HG03095 (cell line): ENCODE data around the gene USP9X.
"Not testable (repeated sequence)": the region's sequence is repeated elsewhere in the genome, so short reads cannot be mapped to it uniquely, and the experiment has no call there.

Experiments
- ATAC-seq: cut with Tn5 transposase; IDR thresholded peaks from one replicate; pipeline ENCODE4 v1.9.1; 2021; ENCODE audit warnings: moderate library complexity; ENCODE audit not compliant: unreplicated experiment

Gene USP9X, protein sequence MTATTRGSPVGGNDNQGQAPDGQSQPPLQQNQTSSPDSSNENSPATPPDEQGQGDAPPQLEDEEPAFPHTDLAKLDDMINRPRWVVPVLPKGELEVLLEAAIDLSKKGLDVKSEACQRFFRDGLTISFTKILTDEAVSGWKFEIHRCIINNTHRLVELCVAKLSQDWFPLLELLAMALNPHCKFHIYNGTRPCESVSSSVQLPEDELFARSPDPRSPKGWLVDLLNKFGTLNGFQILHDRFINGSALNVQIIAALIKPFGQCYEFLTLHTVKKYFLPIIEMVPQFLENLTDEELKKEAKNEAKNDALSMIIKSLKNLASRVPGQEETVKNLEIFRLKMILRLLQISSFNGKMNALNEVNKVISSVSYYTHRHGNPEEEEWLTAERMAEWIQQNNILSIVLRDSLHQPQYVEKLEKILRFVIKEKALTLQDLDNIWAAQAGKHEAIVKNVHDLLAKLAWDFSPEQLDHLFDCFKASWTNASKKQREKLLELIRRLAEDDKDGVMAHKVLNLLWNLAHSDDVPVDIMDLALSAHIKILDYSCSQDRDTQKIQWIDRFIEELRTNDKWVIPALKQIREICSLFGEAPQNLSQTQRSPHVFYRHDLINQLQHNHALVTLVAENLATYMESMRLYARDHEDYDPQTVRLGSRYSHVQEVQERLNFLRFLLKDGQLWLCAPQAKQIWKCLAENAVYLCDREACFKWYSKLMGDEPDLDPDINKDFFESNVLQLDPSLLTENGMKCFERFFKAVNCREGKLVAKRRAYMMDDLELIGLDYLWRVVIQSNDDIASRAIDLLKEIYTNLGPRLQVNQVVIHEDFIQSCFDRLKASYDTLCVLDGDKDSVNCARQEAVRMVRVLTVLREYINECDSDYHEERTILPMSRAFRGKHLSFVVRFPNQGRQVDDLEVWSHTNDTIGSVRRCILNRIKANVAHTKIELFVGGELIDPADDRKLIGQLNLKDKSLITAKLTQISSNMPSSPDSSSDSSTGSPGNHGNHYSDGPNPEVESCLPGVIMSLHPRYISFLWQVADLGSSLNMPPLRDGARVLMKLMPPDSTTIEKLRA (N-terminal part only)

DNA sequence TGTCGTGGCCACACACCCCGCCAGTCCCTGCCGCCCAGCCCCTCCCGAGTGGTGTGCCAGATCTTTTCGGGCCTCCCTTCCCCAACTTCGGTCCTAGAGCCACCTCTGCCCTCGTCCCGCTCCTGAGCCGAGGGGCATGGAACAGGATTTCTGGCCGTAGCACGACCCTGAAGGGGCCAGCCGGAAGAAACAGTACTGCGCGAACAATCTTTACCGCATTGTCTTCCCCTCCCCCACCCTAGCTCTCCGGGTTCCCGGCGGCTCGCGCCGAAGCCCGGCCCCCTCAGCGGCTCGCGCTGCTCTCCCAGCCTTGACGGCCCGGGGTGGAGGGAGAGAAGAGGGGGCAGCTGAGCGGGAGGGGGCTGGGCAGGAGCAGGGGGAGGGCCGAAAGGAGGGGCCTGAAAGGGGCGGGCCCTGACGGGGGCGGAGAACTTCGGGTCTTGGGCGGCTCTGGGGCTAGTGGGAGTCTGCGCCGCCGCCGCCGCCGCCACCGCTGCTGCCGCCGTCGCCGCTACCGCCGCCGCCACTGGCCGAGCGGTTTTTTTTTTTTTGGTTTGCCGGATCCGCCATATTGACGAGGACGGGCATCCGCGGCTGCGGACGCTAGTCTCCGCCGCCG, at the start of gene USP9X:
TSS of gene USP9X (plus strand) at position 553 of the 619 bp plus-strand sequence. CDS start 38,184 bp downstream, outside the sequence.
- peak; percentile 54 for ATAC-seq

DNA sequence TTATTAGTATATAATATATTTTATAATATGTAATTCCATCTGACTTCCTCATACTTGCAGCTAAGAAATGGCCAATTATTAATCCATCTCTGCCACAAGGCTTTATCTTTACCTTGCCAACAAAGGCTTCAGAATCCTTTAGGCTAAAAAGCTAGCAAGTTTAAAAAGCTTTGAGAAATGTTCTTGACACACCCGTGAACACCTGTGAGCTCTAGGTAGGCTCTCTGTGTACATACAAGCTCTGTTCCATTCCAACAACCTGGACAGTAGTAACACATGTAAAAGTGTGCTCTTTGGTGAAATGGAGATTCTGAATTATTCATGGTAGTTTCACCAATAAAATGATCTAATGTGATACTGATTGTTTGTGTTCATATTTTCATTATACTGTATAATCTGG, 49.7 kb upstream of the USP9X start:
- ATAC-seq: no peak

DNA sequence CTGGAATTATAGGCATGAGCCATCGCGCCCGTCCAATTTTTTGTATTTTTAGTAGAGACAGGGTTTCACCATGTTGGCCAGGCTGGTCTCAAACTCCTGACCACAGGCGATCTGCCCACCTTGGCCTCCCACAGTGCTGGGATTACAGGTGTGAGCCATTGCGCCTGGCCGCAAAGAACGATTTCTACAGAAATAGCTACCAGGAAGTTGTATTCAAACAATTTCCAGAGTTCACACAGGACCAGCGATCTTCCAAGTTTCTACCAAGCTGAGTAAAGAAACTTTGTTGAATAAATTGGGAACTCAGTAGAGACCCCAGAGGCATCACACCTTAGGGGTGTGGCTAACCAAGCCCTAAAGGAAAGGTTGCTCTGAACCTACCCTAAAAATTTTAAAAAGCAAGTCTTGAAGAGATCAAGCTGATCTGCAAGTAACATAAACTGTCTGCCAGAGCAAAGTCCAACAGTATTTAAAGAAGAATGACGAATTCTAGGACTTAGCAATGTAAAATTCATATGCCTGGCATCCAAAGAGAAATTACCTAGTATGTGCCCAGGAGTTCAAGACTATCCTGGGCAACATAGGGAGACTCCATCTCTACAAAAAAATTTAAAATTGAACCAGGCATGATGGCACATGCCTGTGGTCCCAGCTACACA, 48.4 kb upstream of the USP9X start:
- ATAC-seq: no peak

DNA sequence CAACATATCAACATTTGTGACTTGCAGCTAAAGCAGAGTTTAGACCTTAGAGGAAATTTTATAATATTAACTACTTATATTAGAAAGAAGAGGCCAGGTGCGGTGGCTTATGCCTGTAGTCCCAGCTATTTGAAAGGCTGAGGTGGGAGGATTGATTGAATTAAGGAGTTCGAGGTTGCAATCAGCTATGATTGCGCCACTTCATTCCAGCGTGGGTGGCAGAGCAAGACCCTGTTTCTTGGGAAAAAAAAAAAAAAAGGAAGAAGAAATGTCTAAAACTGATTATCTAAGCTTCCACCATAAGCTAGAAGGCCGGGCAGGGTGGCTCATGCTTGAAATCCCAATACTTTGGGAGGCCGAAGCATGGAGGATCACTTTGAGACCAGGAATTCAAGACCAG, 42.0 kb upstream of the USP9X start:
- no peak for ATAC-seq

DNA sequence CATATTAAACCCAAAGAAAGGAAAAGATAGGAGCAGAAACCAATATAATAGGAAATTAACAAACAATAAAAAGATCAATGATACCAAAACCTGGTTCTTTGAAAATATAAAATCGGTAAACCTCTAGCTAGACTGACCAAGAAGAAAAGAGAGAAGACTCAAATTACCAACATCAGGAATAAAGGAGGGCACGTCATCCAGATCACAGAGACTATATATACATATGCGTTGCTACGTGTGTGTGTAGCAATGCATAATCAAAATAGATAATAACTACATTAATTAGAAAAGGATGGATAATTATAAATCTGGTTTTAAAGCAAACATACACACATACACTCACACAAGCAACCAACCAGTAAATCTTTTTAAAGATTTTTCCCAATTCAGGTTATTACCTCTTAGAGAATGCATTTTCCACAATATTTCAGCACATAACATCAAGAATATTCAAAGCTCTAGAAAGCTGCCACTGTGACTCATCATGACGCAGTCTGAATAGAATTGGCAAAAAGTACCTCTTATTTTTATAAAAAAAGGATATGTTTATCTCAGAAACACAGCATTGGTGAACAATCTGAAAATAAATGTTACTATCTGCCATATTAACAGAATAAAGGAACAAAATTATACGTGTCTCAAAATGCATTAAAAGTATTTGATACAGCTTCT, 41.4 kb upstream of the USP9X start:
- no peak for ATAC-seq

DNA sequence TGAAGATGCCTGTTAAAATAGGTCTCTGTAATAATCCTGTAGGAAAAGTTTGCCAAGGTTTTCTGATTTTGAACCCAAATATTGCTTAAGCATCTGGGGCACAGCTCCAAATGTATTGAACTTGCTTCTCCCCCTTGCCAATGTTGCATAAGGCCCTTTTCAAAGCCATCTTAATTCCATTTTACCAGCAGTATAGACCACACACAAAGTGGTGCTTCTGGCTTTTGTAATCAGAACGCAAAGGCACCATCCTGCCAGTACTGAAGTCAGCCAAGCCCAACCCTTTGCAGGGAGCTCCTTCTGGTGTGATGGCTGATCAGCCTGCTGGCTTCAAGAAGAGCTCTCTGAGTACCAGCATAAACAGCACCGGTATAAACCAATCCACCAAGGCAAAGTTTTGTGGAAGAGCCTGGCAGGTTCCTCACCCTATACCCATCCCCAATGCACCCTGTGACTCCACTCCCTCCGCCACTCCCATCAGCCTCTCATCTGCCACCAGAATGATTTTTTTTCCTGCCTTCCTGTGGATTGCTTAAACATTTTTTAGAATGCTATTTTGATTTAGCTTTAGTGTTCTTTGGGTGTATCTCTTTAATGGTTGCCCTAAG, 39.2 kb upstream of the USP9X start:
- no peak for ATAC-seq

DNA sequence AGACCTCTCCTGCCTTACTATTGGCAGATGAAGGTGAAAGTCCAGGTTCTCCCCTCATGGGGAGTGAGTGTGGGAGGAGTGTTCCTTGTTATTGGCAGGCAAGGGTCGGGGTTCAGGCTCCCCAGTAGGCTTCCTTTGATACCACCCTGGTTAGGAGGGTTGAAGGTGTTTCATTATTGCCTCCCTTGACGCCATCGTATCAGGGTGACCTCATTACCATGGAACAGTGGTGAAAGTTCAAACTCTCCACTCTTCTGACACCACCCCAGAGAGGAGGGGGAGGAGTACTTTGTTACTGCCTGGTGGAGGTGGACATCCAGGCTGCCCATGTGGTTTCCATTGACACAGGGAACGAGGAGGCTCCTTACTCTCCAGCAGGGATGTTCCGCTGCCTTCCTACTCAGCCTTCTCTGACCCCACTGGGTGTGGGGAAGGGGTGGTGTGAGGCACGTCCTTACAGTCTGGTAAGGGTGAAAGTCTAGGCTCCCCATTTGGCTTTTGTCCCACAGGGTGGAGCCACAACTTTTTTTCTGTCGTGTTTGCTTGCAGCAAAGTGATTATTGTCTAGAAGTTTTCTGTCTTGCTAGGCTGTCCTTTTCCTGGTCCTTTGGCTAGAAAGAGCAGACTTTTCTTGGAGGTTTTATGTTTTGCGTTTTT, 37.2 kb upstream of the USP9X start:
- no peak for ATAC-seq

DNA sequence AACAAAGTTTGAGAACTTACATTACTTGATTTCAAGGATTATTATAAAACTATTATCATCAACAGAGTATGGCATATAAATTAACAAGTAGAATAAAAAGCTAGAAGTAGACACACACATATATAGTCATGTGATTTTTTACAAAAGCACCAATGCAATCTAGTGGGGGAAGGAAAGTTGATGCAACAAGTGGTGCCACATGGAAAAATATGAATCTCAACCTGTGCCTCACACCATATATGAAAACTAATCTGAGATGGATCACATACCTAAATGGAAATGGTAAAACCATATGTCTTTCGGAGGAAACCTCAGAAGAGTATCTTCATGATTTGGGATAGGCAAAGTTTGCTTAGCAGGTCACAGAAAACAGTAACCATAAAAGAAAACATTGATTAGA, 34.9 kb upstream of the USP9X start:
- ATAC-seq: no peak

DNA sequence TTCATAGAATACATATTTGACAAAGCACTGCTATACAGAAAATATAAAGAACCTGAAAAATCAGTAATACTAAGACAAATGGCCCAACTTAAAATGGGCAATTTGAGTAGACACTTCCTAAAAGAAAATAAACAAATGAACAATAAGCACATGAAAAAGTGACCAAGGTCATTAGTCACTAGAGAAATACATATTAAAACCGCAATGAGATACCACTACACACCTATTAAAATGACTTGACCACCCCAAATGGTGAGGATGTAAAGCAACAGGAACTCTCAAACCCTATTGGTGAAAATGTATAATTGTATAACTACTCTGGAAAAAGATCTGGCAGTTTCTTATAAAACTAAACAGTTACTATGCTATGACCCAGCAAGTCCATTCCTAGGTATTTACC, 34.0 kb upstream of the USP9X start:
- ATAC-seq: no peak

DNA sequence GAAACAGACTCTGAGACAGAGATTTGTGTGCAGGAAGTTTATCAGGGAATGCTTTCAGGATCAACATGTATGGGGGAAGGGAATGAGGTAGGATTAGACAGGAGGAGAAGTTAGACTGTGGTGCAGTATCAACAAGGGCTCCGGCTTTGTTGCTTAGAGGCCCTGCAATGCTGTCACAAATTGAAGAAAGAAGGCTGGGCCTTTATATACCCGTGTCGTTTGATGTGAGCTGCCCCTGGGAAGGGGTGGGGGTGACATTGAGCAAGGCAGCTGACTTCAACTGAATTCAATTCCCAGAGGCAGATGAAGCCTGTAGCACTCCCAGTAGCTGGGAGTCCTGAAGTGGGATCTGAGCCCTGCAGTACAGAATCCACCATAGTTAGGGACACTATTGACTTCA, 29.5 kb upstream of the USP9X start:
- no peak for ATAC-seq

DNA sequence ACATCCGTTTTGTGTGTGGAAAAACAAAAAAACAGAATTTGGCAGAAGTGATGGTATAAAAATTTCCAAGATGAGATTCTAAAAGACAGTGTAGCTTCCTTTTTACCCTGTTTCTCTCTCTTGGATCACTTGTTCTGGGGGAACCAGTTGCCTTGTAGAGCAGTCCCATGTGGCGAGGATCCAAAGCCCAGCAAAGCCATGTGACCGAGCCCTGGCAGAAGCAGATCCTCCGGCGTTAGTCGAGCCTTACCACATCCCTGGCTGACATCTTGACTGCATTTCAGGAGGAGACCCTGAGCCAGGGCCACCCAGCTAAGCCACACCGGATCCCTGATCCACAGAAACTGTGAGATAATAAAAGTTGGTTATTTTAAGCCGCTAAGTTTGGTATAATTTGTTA, 22.0 kb upstream of the USP9X start:
- ATAC-seq: not testable (repeated sequence)

DNA sequence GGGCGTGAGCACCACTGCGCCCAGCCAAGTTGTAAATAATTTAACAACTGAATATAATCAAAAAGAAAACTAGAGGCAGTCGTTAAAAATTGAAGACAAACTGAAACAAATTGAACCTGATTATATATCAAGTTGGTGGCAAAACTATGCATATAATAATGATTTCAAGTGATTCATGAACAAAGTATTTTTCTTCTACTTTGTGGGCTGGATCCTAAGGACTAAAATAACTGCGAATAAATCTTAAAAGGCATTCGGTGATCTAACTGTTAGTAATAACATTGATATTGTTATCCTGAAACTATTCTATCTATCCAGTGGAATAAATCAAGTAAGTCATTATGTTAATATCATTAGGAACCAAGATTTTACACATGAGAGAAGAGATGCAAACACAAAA, 21.2 kb upstream of the USP9X start:
- ATAC-seq: no peak

DNA sequence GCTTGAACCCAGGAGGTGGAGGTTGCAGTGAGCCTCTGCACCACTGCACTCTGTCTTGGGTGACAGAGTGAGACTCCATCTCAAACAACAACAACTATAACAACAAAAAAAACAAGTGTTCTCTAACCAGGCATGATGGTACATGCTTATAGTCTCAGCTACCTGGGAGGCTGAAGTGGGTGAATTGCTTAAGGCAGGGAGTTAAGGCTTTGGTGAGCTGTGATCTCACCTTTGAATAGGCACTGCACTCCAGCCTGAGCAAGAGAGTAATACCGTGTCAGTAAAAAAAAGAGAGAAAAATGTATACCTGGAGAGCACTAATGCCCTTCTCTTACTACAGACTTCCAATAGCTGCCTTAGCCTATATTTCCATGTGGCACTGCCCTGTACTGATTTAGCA, 18.9 kb upstream of the USP9X start:
- no peak for ATAC-seq

DNA sequence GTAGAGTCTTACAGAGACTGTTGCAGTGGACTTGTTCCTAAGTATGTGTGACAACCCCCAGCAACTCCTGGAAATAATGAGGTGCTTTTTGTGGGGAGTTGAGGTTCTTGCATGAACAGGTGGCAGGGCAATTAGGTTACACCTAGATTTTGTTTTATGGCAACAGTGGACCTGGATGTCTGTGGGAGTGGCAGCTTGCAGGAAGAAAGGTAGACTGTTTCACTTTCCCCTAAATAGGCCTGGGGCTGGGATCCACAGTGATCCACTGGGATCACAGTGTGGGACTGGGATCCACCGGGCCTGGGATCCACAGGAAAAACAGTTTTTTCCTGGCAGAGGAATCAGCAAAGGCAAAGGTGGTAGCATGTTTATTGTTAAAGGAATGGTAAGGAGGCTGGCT, 18.3 kb upstream of the USP9X start:
- no peak for ATAC-seq

DNA sequence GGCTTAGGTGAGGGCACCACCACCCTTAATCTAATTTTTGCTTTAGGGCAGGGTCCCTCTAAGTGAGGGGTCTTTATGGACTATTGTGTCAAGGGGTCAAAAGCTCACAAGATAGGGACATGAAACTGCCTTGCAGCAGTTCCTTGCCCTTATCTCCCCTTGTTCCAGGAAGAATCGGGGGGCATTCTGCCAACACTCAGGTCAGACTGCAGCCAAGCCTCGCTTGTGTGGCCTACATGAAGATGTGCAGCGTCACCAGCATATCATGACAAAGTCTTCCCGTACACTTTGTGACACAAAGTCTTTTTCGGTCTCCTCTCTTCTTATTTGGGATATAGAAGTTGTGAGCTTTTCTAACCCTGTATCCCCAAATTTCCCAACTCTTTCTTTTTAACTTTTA, 17.5 kb upstream of the USP9X start:
- ATAC-seq: no peak

DNA sequence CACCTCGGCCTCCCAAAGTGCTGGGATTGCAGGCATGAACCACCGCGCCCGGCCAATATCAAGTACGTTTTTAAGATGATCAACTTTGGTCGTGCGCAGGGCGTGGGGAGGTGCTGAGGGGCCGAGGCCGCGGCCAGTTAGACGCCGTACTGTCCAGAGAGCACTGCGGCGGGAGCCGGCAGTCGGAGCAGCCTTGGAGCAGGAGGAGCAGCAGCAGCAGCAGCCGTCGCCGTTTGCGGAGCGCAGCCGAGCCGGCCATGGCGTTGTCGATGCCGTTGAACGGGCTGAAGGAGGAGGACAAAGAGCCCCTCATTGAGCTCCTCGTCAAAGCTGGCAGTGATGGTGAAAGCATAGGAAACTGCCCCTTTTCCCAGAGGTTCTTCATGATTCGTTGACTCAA, 8.5 kb upstream of the USP9X start:
- ATAC-seq: no peak

DNA sequence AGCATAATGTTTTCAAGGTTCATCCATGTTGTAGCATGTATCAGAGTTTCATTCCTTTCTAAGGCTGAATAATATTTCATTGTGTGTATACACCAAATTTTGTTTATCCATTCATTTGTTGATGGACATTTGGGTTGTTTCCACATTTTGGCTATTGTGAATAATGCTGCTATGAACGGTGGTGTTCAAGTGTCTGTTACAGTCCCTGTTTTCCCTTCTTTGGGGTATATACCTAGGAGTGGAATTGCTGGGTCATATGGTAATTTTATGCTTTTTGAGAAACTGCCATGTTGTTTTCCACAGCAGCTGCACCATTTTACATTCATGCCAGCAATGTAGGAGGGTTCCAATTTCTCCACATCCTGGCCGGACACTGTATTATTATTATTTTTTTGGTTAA, 3.4 kb upstream of the USP9X start:
- no peak for ATAC-seq

DNA sequence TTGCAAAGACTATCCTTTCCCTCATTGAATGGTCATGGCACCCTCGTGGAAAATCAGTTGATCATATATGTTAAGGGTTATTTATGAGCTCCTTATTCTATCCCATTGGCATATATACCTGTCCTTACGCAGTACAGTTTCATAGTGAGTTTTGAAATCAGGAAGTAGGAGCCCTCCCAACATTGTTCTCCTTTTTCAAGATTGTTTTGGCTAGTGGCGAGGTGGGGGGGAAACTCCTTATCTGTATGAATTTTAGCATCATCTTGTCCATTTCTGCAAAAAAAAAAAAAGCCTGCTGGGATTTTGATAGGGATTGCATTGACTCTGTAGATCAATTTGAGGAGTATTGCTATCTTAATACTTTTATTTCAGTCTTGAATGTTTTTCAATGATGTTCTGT, 2.5 kb upstream of the USP9X start:
- no peak for ATAC-seq
